Lower leg skin (tissue), 3 donors: ENCODE measurements around the gene ATXN2L.

Source experiments
- CTCF ChIP-seq, 3 donors: fragments of 450-650 bp; IDR thresholded peaks; one replicate each; pipeline ENCODE4 v1.5.1; 2016; ENCODE audit warnings: antibody characterized with exemption in 3 of 3, mild to moderate bottlenecking in 3 of 3, moderate library complexity in 2 of 3
- POLR2A ChIP-seq, 2 donors: fragments of 450-650 bp; IDR thresholded peaks; one replicate each; pipeline ENCODE4 v1.6.1; 2016 to 2017; ENCODE audit warnings: antibody characterized with exemption in 2 of 2, mild to moderate bottlenecking in 1 of 2, moderate library complexity in 1 of 2

- no peak for TF ChIP-seq CTCF (IDR thresholded peaks at IDR 0.05)
- no peak for TF ChIP-seq POLR2A (IDR thresholded peaks at IDR 0.05)
These were observed 21.6 kb downstream of the ATXN2L start for GRCh38 chr16:28844226-28844885.
